SK-N-MC (cell line): Measurements from ENCODE around the gene UTP4.

Source experiments
- EZH2 ChIP-seq: fragments of 200-600 bp; sonication (generic); IDR thresholded peaks from one replicate; pipeline ENCODE4 v1.6.1; 2017; ENCODE audit warnings: antibody characterized with exemption
- FOXP2 ChIP-seq: optimal IDR thresholded peaks from 2 replicates; pipeline ENCODE3; 2011; ENCODE audit warnings: mild to moderate bottlenecking, moderate library complexity; ENCODE audit not compliant: insufficient read depth; ENCODE audit errors: extremely low read length, control extremely low read depth
- POLR2AphosphoS5 ChIP-seq: IDR thresholded peaks from 2 replicates; pipeline ENCODE4 v1.6.1; 2012; ENCODE audit warnings: mild to moderate bottlenecking, low read depth, low read length, borderline replicate concordance

DNA sequence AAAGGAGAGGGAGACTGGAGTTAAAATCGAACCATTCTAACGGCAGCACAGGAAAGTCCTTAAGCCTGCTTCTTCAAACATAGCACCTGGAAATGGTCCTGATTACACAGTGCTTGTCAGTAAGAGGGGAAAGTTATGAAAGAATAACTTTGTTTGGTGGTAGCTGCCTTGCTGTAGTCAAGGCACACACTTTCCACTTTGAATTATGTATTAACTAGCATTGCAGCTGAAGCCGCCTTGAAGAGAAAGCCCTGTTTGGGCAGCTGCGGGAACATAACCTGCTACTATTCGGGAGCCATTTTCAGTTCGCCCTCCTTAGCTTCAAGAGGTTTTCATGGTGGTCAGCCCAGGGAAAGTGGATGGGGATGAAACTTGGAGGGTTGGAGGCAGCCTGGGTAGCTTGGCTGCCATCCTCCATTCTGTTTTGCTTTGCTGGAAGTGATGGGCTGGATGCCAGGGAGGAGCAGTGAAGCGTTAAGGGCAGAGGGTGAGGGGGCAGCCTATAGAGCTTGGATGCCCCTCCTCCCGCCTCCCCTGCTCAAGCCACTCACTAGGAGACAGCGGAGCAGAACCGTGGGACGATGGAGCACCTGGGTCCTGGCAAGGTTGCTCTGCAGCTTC, 32.3 kb upstream of the UTP4 start:
- no peak for TF ChIP-seq EZH2
- TF ChIP-seq POLR2AphosphoS5 = no peak
- TF ChIP-seq FOXP2 = no peak
